NCI-H345 treated with DMSO at 0.1 percent for 48 hours (cell line): ENCODE measurements around the gene ATP9A.

Experiments used
- DNase-seq: peaks from one replicate; lab custom pipeline; 2025; ENCODE audit not compliant: unreplicated experiment; lab: John Stamatoyannopoulos, UW

The ATP9A gene

DNA sequence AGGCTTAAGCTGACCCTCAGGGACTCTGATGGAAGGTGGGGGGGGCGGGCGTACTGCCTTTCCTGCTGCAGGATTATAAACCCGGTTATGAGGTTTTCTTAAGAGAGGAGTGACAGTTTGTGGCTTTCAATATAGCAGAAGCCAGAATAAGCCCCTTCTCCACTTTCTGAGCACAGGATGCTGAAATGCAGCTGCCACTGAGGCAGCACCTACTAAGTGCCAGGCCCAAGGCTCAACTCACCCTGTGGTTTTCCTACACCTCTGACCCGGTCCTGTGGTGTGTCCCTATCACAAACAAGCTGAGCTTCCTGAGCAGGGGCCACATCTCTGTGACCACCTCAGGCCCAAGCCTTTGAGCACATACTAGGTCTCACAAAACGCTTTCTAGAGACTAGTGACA is 166.1 kb downstream of the ATP9A start:
- no peak for DNase-seq

DNA sequence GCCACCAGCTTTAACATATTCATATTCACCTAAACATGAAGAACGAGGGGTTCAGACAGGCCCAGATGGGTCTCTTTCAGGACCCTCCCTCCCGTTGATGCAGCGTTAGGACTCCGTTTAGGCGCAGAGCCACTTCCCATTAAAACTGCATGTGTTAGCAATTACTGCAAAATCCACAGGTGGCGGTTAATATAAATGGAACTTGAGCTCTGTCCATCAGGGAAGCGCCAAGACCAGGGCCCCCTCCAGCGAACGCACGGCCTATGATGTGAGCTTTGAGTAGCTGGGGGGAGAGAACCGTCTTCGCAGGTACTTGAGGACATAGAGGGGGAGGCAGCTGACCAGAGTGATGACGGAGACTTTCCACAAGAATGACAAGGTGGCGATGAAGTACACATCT is 167.2 kb downstream of the ATP9A start:
- no peak for DNase-seq

DNA sequence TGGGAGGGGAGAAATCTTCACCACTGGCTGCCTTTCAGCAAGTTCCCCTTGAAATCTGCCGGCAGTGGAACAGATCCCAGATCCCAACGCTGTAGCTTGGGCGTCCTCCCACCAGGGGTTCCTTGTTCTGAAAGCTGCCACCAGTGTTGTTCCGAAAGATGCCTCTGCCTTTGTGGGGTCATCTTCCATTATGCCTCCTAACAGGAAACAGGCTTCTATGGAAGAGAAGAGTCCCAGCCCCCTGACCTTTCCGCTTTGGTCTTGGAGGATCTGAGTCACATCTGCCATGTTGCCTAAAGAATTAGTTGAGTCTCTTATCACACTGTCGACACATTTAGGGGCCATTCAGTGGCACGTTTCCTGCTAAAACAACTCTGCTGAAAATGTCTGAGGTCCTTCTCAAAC is 168.2 kb downstream of the ATP9A start:
- DNase-seq, result no peak

DNA sequence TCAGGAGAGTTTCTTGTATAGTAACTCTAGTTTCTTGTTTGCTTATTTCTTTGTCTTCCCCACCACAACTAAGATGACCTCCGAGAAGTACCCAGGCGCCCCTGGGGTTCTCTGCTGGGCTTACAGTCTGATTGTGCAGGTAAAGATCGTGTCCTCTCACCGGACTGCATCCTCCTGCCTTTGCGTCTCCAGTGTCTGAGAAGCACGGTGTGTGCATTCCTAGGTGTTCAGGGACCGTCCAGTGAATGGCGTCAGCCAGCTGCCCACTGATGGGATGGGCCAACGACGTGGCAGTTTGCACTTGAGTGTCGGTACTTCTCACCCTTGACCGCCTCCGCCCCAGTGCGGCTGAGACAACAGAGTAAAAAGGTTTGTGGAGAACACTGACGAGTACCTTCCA is 169.6 kb downstream of the ATP9A start:
- DNase-seq, result no peak

DNA sequence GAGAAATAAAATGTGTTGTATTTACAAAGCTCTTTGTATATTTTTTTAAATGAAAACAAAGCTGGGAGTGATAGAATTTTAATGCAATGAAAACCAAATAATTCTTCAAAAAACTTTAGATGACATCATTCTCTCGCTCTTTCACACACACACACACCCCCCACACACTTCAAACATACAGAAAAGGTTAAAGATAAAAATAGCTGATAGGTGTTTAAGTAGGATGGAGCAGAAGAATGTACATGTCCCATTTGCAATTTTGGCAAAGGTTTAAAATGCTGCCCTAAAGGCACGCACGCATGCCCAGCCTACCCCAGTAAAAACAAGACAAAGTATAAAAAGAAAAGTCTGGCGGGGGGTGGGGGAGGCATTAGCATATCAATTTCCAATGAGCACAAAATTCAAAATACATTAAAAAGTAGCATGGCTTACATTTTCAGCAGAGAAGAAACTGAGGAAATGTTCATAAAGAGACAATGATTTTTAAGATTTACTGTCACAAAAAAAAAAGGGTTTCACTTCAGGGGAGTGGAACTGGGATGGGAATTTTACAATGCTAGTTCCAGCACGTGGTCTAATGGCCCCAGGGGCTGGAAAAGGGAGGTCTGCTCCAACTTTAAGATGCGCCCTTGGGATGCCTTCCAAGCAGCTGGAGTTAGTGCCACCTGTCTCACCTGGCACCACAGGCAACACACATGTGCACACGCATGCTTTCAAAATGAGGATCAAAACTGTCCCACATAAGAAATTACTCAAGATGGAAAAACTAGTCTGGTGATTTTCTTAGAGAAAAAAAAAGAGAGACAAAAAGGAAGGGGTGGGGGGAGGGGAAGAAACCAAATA is 170.6 kb downstream of the ATP9A start:
- no peak for DNase-seq

DNA sequence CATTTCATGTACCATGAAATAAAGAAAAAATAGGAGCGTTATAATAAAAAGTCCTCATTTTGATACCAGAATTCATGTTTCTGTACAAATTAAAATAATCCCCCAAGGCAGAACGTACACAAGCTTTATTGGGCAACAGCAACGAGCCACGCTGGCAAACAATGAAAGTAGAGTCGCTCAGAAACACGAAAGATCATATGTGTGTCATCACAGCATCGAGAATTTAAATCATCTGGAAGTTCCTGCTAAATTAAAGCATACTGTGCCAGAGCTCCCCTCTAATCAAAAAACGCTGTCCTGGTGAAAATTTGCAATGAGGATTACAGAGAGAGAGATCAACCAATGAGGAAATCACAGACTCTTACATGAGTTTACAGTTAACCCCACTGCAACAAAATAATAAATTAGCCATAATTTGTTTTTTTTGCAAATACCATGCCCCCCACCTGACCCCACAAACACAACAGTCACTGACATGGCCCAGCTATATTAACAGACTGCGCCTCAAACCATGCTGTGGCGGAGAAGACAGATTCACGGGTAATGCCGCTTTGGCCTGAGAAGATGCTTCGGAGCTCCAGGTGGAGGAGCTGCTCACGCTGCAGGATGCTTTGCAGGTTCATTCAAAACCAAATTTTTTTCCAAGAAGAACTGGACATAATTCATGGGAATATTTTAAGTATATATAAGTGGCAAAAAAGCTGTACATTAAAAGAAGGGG is 171.4 kb downstream of the ATP9A start:
- no peak for DNase-seq

DNA sequence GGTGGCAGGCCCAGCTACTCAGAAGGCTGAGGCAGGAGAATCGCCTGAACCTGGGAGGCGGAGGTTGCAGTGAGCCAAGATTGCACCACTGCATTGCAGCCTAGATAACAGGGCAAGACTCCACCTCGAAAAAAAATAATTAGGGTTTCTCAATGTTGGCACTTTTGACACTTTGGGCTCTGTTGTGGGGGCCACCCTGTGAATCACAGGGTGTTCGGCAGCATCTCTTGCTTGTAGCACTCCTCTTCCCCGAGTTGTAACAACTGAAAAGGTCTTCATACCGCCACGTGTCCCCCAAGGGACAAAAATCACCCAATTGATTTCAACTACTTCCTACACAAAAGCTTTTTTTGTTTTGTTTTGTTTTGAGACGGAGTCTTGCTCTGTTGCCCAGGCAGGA is 172.4 kb downstream of the ATP9A start:
- no peak for DNase-seq

DNA sequence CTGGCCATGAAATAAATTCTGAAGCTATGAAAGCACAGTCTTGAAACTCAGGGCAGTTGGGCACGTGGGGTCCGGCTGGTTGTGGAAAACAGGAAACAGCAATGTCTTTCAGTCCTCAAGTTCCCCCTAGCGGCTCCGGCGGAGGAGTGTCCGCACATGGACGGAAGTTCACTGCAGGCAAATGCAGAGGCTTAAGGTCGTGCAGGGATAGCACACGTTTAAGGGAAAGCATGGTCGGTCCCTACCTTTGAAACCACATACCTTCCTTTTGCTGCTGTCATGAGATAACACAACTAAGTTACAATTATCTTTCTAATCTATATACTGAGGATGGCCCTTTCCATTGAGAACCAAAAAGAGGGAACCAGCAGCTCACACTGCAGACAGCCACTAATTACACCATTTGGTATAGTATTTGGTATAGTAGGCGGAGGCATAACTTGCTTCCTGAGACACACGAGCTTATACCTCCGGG is 173.1 kb downstream of the ATP9A start:
- DNase-seq, result peak; percentile 65

DNA sequence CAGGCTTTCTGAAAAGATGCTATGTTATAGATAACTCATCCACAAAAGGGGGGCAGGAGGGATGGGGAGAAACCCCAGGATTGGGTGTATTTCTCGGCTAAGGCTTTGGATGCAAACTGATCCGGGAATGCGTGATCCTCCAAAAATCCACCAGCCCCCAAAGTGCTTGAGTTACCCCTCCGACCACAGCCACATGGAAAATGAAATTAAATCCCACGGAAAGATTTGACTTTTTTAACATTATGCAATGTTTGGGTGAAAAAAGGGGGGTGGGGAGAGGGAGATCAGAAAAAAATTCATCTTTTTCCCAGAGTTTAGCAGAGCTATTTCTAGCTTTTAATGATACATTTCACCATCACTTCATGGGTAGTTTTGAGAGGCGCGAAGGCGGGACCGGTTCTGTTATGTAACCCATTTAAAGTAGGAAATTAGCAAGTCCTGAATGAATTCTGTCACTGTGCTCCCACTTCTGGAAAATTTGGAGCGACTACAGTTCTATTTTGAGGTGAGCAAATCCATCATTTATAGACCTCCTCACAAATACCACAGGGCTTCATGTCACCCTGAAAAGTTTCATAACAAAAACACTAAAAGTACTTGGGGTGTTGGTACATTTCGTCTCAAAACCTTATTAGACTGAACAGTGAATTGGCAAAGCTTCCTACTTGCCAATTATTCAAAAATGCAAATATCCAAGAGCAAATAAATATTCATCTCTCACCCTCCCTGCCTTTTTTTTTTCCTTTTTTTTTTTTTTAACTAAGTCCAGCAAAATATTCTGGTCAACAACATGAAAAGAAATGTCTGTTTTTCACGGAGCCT is 173.7 kb downstream of the ATP9A start:
- no peak for DNase-seq

DNA sequence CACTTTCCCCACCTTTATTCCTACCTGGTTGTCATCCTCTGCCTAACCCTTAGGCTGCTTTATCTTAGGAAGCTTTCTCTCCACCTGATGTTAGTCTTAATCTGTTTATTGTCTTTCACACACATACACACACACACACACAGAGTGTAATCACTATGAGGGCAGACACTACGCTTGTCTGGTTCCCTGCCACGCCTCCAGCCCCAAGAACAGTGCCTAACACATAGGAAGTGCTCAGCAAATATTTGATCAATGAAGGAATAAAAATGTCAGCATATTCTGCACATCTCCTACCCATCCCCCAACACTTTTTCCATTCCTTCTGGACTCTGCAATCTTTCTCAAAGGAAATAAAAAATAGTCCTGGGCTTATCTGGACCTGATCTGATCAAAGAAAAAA is 174.6 kb downstream of the ATP9A start:
- no peak for DNase-seq

DNA sequence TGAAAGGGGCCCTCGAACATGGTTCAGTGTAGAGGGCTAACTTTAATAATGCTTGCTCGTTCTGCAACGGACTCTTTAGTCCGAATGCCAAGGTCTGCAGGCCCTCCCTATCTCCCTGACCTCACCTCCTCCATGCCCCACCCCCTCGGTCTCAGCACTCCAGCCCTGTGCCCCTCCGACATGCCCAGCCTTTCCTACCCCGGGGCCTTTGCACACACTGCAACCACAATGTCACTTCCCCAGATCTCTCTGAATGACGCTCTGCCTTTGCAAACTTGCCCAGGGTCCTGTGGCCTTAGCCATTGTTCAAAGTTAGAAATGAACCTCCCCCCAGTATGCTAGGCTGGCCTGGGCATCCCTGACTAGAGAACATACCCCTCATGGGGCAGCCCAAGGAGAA is 175.6 kb downstream of the ATP9A start:
- DNase-seq, result no peak

DNA sequence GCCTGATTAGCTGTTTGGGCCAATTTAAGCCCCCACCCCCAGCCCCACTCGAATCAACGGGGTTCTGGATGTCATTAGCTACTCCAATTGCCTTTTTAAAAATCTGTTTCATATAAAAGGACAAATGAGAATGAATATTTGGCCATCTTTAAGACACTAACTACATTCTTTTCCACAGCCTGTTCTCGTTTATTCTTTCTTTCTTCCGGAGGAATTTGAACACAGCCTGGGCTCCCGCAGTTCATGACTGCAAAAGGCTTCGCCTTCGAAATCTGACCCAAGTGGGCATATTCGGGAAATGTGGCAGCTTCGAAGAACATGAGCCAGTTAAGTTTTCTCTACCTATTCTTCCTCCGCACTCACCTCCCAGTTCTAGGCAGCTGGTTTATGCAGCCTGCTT is 176.3 kb downstream of the ATP9A start:
- no peak for DNase-seq

DNA sequence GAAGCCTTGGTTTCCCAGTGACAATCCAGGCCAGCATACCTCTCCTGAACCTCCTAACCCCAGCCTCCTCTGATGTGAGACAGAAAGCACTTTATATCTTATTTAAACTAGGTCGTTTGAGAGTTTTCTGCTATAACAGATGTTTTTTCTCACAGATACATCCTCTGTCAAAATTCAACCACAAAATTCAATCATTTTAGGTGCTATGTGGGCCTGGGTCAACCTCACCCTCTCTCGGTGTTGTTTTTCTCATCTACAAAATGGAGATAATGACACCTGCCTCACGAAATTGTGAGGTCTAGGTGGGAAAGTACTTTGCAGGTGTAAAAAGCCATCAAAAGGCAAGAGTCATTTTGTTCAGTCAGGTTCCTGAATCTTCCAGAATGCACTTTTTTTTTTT is 179.4 kb downstream of the ATP9A start:
- DNase-seq, result no peak

DNA sequence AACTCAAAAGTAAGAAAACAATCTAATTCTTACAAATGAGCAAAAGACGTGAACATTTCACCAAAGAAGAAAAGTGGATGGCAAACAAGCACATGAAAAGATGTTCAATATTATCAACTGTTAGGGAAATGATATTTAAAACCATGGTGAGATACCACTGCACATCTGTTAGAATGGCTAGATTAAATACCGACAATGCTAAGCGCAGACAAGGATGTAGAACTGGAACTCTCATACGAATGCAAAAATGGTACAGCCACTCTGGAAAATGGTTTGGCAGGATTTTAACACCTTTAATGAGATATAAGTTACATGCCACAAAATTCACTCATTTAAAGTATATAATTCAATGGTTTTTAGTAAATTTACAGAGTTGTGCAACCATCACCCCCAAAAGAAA is 181.0 kb downstream of the ATP9A start:
- no peak for DNase-seq

DNA sequence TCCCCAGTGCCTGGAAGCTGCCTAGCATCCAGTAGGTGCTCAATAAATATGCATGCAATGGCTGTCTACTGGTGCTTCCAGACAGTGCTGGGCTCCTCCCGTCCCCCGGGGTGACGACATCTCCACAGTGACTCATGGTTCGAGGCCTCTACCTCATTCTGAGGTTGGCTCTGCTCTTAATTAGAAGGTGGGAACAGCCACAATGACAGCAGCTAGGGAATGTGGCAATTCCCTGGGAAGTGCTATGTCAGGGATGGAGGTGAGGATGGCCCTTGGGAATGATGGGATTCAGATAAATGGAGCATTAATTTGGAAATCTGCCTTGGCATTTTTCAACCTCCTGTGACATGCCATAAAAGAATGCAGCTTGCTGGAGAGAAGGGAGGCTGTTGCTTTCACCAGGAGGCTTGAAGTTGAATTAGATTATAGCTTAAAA is 182.2 kb downstream of the ATP9A start:
- DNase-seq, result no peak

DNA sequence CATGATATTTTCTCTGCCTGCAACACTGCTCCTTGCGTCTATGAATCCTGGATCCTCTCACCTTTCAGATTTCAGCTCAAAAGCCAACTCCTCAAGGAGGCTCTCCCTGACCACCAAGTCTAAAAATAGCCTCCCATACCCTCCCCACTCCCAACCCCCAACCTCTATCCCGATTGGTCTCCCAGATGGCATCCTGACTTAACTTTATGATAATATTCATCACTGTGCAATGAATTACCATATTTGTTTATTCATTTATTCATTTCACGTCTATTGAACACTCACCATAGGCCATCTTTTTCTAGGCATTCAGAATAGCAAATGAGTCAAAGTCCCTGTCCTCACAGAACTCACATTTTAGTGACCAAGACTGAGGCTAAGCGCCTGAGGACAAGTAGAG is 183.0 kb downstream of the ATP9A start:
- no peak for DNase-seq

DNA sequence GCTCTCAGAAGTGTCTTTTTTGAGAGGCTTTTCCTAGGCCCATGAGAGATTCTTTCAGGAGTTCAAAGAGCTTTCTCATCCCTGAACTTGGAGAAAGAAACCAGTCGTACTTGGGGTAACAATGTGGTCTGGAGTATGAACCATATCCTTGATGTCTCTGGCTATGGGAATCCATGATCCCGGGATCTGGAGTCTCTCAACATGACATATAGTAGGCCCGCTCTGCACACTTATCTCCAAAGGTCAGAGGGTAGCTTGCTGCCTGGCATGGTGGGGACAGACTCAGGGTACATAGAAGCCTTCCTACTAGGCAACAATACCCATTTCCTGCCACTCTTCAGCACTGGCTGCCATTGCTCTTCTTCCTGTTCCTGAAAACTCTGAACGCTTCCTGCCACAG is 183.5 kb downstream of the ATP9A start:
- DNase-seq, result no peak

DNA sequence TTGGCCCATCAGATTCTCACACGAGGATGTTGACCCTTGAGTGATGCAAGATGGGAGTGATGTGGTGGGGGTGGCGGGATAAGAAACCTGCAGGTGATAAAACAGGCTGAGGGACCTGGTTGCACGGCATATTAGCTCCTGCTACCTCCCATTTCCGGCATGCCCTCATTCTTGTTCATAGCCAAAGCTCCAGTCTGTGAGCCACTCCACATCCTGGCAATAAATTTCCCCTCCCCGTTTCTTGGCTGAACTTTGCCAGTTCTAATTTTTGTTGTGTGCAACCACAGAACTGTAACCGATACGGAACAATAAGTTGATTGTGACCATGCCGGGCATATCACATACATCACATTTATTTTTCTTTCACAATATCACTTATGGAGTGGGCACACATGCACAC is 184.1 kb downstream of the ATP9A start:
- no peak for DNase-seq

DNA sequence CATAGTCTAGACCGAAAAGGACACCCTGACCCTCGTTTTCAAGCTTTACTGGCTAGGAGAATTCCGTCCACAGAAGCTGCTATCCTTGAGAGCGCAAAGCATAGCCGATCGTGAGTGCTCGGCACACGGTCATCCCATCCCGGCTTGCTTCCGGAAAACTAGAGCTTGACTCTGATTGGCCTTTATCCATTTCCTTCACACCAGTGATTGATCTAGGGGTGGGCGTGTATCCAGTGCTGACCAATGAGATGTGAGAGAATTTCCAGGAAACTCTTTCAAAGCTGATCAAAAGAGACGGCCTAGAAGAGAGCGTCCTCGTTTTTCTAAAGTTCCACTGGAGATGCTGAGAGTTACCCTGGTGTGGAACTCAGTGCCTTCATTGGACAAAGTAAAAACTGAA is 184.7 kb downstream of the ATP9A start:
- no peak for DNase-seq

DNA sequence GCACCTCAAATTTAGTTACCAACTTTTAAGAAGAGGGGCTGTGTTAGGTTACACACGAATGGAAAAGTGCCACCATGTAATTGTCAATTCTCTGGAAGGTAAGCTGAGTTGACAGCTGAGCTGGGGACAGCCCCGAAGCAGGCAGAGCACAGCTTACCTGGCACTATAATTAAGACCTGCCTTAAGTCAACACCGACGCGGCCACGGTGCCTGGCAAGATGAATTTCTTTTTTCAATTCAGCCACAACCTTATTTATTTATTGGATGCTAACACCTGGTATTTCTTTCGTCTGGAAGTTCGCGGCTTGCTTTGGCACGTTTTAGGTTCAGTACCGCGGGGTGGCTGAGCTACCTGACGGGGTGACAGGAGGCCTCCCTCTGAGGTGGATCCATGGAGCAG is 185.1 kb downstream of the ATP9A start:
- peak; percentile 68 for DNase-seq

DNA sequence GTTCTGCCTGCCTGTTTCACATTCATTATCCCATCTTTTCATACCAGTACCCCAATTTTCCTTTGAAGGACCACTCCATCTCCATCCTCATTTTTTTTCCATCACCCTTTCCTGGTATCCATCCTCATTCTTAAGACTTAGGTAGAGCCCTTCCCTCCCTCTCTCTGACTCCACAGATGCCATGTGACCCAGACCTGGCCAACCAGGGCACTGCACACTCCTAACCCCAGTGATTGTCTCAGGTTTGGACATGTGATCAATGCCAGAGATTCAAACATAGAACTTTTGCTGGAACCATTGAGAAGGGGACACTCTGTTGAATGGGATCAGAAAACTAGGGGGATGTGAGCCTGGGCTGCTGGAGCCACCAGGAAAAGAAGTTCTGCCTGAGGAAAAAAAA is 186.6 kb downstream of the ATP9A start:
- no peak for DNase-seq

DNA sequence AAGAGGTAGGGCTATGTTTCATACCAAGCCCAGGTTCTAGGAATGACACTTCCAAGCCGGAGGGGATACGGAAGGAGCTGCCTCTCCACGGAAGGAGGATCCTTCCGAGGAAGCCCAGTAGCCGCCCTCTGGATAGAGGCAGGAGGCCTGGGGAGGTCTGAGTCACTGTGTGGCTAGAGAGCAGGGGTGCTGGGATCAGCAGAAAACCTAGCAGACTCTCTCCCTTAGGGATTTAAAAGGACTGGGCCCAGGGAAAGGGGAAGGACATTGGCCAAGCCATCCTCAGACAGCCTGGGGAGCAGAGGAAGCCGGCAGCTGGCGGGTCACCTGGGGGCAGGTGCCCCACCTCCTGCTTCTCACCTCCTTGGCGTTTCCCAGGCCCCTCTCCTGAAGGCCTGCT is 189.1 kb downstream of the ATP9A start:
- DNase-seq, result no peak
